Measurements from ENCODE around the gene SPINDOC. TPM values are rescaled to one million over a fixed set of nuclear protein-coding genes. Genes with fewer than 3 reads are reported as not detected.
"Not testable (repeated sequence)": the region's sequence is repeated elsewhere in the genome, so short reads cannot be mapped to it uniquely, and the experiment has no call there.

The SPINDOC gene
- polyA plus RNA-seq, 1 experiment = 15.8 TPM

DNA sequence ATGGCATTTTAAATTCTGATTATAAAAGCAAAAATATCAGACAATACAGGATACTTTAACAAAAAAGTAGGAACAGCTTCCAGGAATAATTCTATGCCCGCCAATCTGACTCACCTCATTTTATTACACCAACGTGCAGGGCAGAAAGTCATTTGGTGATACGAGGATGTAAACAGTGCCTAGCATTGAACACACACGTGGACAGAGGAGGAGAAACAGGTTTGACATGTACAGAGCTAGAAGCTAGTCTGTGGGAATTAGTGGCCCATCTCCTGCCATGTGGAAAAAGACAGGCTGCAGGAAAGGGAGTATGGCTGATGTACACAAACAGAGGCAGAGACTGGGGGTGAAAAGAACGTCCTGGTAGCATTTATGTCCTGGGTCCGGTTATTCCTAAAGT, 9.0 kb upstream of the SPINDOC start:
- POLR2A ChIA-PET = no interaction called here
- CTCF ChIA-PET = no interaction called here
- Histone ChIP-seq H3K27ac (ENCODE audit: low read depth, low read length) (no peak overlapping the region), H3K4me3 (ENCODE audit: low read depth, low read length) (no peak overlapping the region), H3K27me3 (ENCODE audit: control insufficient read depth, insufficient read depth, low read length) (no peaks in the 10 kb centered on the region), H3K9me3 (ENCODE audit: control insufficient read depth, insufficient read depth, low read length) (no peaks in the 10 kb centered on the region)
- TF ChIP-seq, protein P1, sequence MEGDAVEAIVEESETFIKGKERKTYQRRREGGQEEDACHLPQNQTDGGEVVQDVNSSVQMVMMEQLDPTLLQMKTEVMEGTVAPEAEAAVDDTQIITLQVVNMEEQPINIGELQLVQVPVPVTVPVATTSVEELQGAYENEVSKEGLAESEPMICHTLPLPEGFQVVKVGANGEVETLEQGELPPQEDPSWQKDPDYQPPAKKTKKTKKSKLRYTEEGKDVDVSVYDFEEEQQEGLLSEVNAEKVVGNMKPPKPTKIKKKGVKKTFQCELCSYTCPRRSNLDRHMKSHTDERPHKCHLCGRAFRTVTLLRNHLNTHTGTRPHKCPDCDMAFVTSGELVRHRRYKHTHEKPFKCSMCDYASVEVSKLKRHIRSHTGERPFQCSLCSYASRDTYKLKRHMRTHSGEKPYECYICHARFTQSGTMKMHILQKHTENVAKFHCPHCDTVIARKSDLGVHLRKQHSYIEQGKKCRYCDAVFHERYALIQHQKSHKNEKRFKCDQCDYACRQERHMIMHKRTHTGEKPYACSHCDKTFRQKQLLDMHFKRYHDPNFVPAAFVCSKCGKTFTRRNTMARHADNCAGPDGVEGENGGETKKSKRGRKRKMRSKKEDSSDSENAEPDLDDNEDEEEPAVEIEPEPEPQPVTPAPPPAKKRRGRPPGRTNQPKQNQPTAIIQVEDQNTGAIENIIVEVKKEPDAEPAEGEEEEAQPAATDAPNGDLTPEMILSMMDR (IDR thresholded peaks at IDR 0.05; ENCODE audit: low read depth, low read length) = no peak
- no peak for DNase-seq (ENCODE audit: low read depth, low spot score)

DNA sequence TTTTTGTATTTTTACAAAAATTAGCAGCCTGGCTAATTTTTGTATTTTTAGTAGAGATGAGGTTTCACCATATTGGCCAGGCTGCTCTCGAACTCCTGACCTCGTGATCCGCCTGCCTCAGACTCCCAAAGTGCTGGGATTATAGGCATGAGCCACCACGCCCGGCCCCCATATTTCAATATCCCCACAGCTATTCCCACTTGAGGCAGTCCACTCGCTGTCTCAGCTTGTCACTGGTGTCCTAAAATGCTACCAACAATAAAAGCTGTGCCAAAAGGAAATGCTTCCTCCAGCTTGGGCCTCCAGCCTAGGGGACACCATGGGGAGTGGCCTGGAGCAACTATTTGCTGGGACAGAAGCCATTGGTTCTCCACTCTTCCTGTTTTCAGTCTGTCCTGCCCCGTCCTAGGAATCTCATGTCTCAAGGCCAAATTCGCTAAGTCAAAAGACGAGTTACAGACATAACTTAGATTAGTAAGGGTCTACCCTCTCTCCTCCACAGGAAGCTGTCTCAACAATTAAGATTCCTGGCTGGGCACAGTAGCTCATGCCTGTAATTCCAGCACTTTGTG, 7.3 kb upstream of the SPINDOC start:
- ChIA-PET POLR2A (no interaction called here), CTCF (interaction anchor here (1.1 to 1.4 kb wide), 2 partner anchors 31 to 38 kb away, joined by 3 to 4 read pairs; partner anchors contain the start of gene ZFTA)
- Histone ChIP-seq H3K27ac (ENCODE audit: low read depth, low read length) (no peak overlapping the region), H3K9me3 (ENCODE audit: control insufficient read depth, insufficient read depth, low read length) (no peaks in the 10 kb centered on the region), H3K27me3 (ENCODE audit: control insufficient read depth, insufficient read depth, low read length) (no peaks in the 10 kb centered on the region), H3K4me3 (ENCODE audit: low read depth, low read length) (no peak overlapping the region)
- TF ChIP-seq, protein P1 (IDR thresholded peaks at IDR 0.05; ENCODE audit: low read depth, low read length) = no peak
- DNase-seq (ENCODE audit: low read depth, low spot score) = no peak

DNA sequence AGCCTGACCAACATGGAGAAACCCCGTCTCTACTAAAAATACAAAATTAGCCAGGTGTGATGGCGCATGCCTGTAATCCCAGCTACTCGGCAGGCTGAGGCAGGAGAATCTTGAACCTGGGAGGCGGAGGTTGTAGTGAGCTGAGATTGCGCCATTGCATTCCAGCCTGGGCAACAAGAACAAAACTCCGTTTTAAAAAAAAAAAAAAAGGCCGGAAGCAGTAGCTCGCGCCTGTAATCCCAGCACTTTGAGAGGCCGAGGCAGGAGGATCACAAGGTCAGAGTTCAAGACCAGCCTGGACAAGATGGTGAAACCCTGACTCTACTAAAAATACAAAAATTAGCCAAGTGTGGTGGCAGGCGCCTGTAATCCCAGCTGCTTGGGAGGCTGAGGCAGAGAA, 2.9 kb upstream of the SPINDOC start:
- CTCF ChIA-PET = interaction anchor here (0.7 to 1.0 kb wide), 2 partner anchors 27 to 45 kb away, joined by 3 read pairs; no protein-coding TSS in a partner anchor
- DNase-seq (ENCODE audit: low read depth, low spot score); POLR2A ChIA-PET; H3K27me3 ChIP-seq (ENCODE audit: control insufficient read depth, insufficient read depth, low read length); H3K9me3 ChIP-seq (ENCODE audit: control insufficient read depth, insufficient read depth, low read length); H3K4me3 ChIP-seq (ENCODE audit: low read depth, low read length); H3K27ac ChIP-seq (ENCODE audit: low read depth, low read length): not testable (repeated sequence)

DNA sequence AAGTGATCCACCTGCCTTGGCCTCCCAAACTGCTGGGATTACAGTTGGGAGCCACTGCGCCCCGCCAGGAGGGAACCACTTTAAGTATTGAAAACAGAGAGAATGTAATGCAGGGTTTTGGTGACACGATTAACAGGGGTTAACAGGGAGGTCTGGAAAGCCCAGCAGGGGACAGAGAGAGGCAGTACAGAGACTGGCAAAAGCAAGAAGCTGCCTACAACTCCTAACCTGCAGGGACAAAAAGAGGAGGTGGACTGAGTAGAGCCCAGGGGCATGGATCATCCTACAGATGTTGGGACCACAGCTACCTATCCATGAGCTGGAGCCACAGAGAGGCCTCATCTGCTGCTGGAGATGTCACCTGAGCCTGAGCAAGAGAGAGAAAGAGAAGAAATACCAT, 1.7 kb upstream of the SPINDOC start:
- Histone ChIP-seq H3K9me3 (ENCODE audit: control insufficient read depth, insufficient read depth, low read length) (no peaks in the 10 kb centered on the region; the same call in 1 of the 2 replicates), H3K4me3 (ENCODE audit: low read depth, low read length) (no peak overlapping the region), H3K27ac (ENCODE audit: low read depth, low read length) (no peak overlapping the region), H3K27me3 (ENCODE audit: control insufficient read depth, insufficient read depth, low read length) (no peaks in the 10 kb centered on the region)
- ChIA-PET CTCF (no interaction called here), POLR2A (no interaction called here)
- TF ChIP-seq, protein P1 (IDR thresholded peaks at IDR 0.05; ENCODE audit: low read depth, low read length) = no peak
- no peak for DNase-seq (ENCODE audit: low read depth, low spot score)

DNA sequence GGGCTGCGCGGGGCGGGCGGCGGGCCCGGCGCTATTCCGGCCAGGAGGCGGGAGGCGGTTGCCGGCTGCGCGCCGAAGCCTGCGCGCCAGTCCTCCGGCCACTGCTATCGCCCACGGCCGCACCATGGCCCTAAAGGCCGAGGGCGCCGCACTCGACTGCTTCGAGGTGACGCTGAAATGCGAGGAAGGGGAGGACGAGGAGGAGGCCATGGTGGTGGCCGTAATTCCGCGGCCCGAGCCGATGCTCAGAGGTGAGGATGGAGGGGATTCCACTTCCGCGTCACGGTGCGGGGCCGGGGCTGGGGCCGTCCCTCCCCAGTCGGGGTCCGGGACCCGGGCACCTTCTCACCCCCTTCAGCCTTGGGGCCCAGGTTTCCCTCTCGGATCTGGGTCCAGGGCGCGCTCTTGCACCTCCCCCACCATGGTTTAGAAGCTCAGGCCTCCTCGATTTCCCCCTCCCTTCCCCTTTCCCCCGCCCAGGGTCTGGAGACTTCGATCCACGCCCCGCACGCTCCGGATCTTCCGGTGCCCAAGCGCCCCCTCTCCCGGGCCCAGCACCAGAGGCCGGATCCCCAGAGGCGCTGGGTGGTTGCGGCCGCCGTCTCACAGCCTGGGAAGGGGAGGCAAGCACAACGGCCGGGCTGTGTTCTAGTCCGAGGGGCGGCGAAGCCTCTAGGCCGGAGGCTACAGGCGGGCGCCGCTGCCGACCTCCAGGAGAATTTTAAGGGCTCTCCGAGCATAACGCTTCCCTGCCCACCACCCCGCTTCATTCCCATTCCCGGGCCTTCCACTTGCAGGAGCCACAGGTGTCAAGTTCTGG, 517 bp downstream of the SPINDOC start:
- CTCF ChIA-PET = interaction anchor here (1.0 kb wide), 1 partner anchor 46 kb away, joined by 5 read pairs; the partner anchor contains the start of gene ZFTA
- no peak for DNase-seq (ENCODE audit: low read depth, low spot score)
- no peaks in the 10 kb centered on the region; the same call in 1 of the 2 replicates for H3K9me3 ChIP-seq (ENCODE audit: control insufficient read depth, insufficient read depth, low read length)
- H3K27me3 ChIP-seq (ENCODE audit: control insufficient read depth, insufficient read depth, low read length) = no peaks in the 10 kb centered on the region
- POLR2A ChIA-PET = interaction anchor here (0.6 to 1.5 kb wide), 3 partner anchors 45 to 160 kb away, joined by 3 to 5 read pairs (median 4); partner anchors contain the start of genes COX8A and ZFTA
- H3K27ac ChIP-seq (ENCODE audit: low read depth, low read length) = peak overlapping the region; percentile 39
- TF ChIP-seq, protein P1 (IDR thresholded peaks at IDR 0.05; ENCODE audit: low read depth, low read length) = no peak
- peak overlapping the region; percentile 95 for H3K4me3 ChIP-seq (ENCODE audit: low read depth, low read length)
